Breast epithelium (tissue), 3 donors: ENCODE measurements around the gene TM2D3.

Experiments
- POLR2A ChIP-seq: fragments of 450-650 bp; IDR thresholded peaks from one replicate; pipeline ENCODE4 v1.6.1; 2016; ENCODE audit warnings: antibody characterized with exemption, mild to moderate bottlenecking, moderate library complexity
- TF ChIP-seq, protein P1 (sequence below), 3 donors: fragments of 450-650 bp; IDR thresholded peaks; one replicate each; pipeline ENCODE4 v1.5.1; 2016 to 2017; ENCODE audit warnings: antibody characterized with exemption in 3 of 3, mild to moderate bottlenecking in 3 of 3, moderate library complexity in 3 of 3

DNA sequence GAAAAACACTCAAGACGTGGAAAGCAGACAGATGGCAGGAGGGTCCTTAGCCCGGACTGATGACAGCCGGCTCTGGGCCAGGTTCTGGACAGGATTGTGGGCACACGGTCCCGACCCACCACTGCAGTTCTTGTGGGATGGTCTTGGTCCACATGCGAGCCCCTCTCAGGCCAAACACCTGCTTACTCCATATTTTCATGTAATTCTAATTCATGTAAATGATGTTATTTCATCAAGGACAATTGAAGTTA, 32.6 kb downstream of the TM2D3 start:
- no peak for TF ChIP-seq POLR2A
- TF ChIP-seq, protein P1, sequence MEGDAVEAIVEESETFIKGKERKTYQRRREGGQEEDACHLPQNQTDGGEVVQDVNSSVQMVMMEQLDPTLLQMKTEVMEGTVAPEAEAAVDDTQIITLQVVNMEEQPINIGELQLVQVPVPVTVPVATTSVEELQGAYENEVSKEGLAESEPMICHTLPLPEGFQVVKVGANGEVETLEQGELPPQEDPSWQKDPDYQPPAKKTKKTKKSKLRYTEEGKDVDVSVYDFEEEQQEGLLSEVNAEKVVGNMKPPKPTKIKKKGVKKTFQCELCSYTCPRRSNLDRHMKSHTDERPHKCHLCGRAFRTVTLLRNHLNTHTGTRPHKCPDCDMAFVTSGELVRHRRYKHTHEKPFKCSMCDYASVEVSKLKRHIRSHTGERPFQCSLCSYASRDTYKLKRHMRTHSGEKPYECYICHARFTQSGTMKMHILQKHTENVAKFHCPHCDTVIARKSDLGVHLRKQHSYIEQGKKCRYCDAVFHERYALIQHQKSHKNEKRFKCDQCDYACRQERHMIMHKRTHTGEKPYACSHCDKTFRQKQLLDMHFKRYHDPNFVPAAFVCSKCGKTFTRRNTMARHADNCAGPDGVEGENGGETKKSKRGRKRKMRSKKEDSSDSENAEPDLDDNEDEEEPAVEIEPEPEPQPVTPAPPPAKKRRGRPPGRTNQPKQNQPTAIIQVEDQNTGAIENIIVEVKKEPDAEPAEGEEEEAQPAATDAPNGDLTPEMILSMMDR (IDR thresholded peaks at IDR 0.05): no peak
